ENCODE data around the gene SORL1-AS1. TPM values are rescaled to one million over a fixed set of nuclear protein-coding genes. Genes with fewer than 3 reads are reported as not detected.
"Not testable (repeated sequence)": the region's sequence is repeated elsewhere in the genome, so short reads cannot be mapped to it uniquely, and the experiment has no call there.

Gene SORL1-AS1

GRCh38 chr11:121412711-121413415 lies 39.9 kb downstream of the SORL1-AS1 start:
- DNase-seq (ENCODE audit: low spot score) (no peak), ATAC-seq (no peak)
- intact Hi-C loops (cut with DNase I): no loop called here

GRCh38 chr11:121412000-121412587 lies 40.7 kb downstream of the SORL1-AS1 start:
- ATAC-seq: no peak
- no peak for DNase-seq (ENCODE audit: low spot score)
- intact Hi-C loops (cut with DNase I): no loop called here

- intact Hi-C loops (cut with DNase I): not testable (repeated sequence)
Measured at GRCh38 chr11:121411330-121411729, 41.4 kb downstream of the SORL1-AS1 start.

GRCh38 chr11:121410041-121410440 lies 42.7 kb downstream of the SORL1-AS1 start:
- DNase-seq (ENCODE audit: low spot score); ATAC-seq; intact Hi-C loops (cut with DNase I): not testable (repeated sequence)

More at GRCh38 chr11:121411330-121411729, 41.4 kb downstream of the SORL1-AS1 start:
- ATAC-seq; DNase-seq (ENCODE audit: low spot score): not testable (repeated sequence)

GRCh38 chr11:121408830-121409229 lies 43.9 kb downstream of the SORL1-AS1 start:
- intact Hi-C loops (cut with DNase I): no loop called here
- ATAC-seq (no peak), DNase-seq (ENCODE audit: low spot score) (no peak)

- intact Hi-C loops (cut with DNase I): no loop called here
- ATAC-seq (no peak), DNase-seq (ENCODE audit: low spot score) (no peak)
Measured at GRCh38 chr11:121406291-121406690, 46.5 kb downstream of the SORL1-AS1 start.

- DNase-seq (ENCODE audit: low spot score): no peak
- intact Hi-C loops (cut with DNase I): no loop called here
- no peak for ATAC-seq
Measured at GRCh38 chr11:121405646-121406045, 47.1 kb downstream of the SORL1-AS1 start.

GRCh38 chr11:121394785-121395184 lies 58.0 kb downstream of the SORL1-AS1 start:
- no peak for ATAC-seq

GRCh38 chr11:121393855-121394254 lies 58.9 kb downstream of the SORL1-AS1 start:
- ATAC-seq: no peak
- intact Hi-C loops (cut with DNase I): no loop called here
- no peak for DNase-seq (ENCODE audit: low spot score)

More at GRCh38 chr11:121394785-121395184, 58.0 kb downstream of the SORL1-AS1 start:
- intact Hi-C loops (cut with DNase I): no loop called here
- no peak for DNase-seq (ENCODE audit: low spot score)

- DNase-seq (ENCODE audit: low spot score) (no peak), ATAC-seq (peak; percentile 41)
- intact Hi-C loops (cut with DNase I): no loop called here
Measured at GRCh38 chr11:121391914-121392313, 60.9 kb downstream of the SORL1-AS1 start.

- ATAC-seq (no peak), DNase-seq (ENCODE audit: low spot score) (no peak)
- intact Hi-C loops (cut with DNase I): no loop called here
Measured at GRCh38 chr11:121389651-121390050, 63.1 kb downstream of the SORL1-AS1 start.

Other genes starting within 250 kb of the SORL1-AS1 start
- 60.0 TPM for gene SC5D, start 160.2 kb downstream of the SORL1-AS1 start, total RNA-seq
- 45.1 TPM for gene SORL1, start 653 bp downstream of the SORL1-AS1 start, total RNA-seq